Natural killer cell (primary cell): Measurements from ENCODE around the gene CCL16. TPM values are rescaled to one million over a fixed set of nuclear protein-coding genes. Genes with fewer than 3 reads are reported as not detected.

Experiments
- ATAC-seq, 3 donors: fragments of 150-1000 bp in 2 of 3; fragments of 200-7000 bp in 1 of 3; cut with Tn5 transposase; 1 replicate in 1 of 3; 2 replicates in 2 of 3; pipeline ENCODE4 v1.10.0; 2021; ENCODE audit warnings: mild to moderate bottlenecking in 2 of 3, moderate library complexity in 2 of 3
- DNase-seq, 2 donors: peaks; one replicate each; pipeline versions ENCODE4 v3.0.0 to v3.0.0-alpha.2; 2013 to 2021; ENCODE audit warnings: mixed read lengths in 1 of 2
- H3K27ac ChIP-seq: one replicate; pipeline ENCODE4 v1.5.1; 2013; ENCODE audit warnings: mild to moderate bottlenecking, low read length
- H3K27me3 ChIP-seq: one replicate; pipeline ENCODE4 v1.6.1; 2013; ENCODE audit warnings: low read length; ENCODE audit not compliant: control insufficient read depth, insufficient read depth
- H3K36me3 ChIP-seq: one replicate; pipeline ENCODE4 v1.6.1; 2013; ENCODE audit warnings: low read length; ENCODE audit not compliant: control insufficient read depth, insufficient read depth
- H3K4me1 ChIP-seq: one replicate; pipeline ENCODE4 v1.6.1; 2013; ENCODE audit warnings: low read length; ENCODE audit not compliant: control insufficient read depth, insufficient read depth
- H3K4me3 ChIP-seq: one replicate; pipeline ENCODE4 v1.5.1; 2013; ENCODE audit warnings: low read length
- H3K9me3 ChIP-seq: one replicate; pipeline ENCODE4 v1.6.1; 2013; ENCODE audit warnings: low read length; ENCODE audit not compliant: control insufficient read depth, insufficient read depth
- H3K27ac Mint-ChIP-seq, 2 donors: one replicate each; pipeline ENCODE4 v1.8.0; 2022; ENCODE audit warnings: mild to moderate bottlenecking in 2 of 2, mixed read lengths in 2 of 2, moderate library complexity in 1 of 2
- H3K27me3 Mint-ChIP-seq, 2 donors: one replicate each; pipeline ENCODE4 v1.8.0; 2022; ENCODE audit warnings: low read depth in 2 of 2, mixed read lengths in 2 of 2
- H3K36me3 Mint-ChIP-seq: one replicate; pipeline ENCODE4 v1.8.0; 2022; ENCODE audit warnings: mixed read lengths
- H3K4me1 Mint-ChIP-seq, 2 donors: one replicate each; pipeline ENCODE4 v1.8.0; 2022; ENCODE audit warnings: mixed read lengths in 2 of 2
- H3K4me3 Mint-ChIP-seq: one replicate; pipeline ENCODE4 v1.8.0; 2022; ENCODE audit warnings: mild to moderate bottlenecking, moderate library complexity, mixed read lengths
- H3K9me3 Mint-ChIP-seq, 2 donors: one replicate each; pipeline ENCODE4 v1.8.0; 2022; ENCODE audit warnings: mixed read lengths in 2 of 2
- CTCF ChIP-seq: fragments of 200-600 bp; IDR thresholded peaks from one replicate; pipeline ENCODE4 v1.8.0; 2022; ENCODE audit warnings: antibody characterized with exemption
- WGBS: methylation state at CpG from one replicate; pipeline ENCODE4 v1.1.7; 2013; ENCODE audit warnings: missing lambda C conversion rate; ENCODE audit not compliant: insufficient coverage; 5-methylcytosine and 5-hydroxymethylcytosine counted together
- intact Hi-C: fragments of 100-400 bp; cut with micrococcal nuclease; formaldehyde crosslinking; loops from one replicate; pipeline ENCODE4 v1.14.2; 2022
- total RNA-seq, 4 donors: library from RNA; stranded (reverse); fragments of 120-200 nt in 1 of 4; gene quantifications; one replicate each; pipeline versions ENCODE4 v1.2.3 to v1.2.4, GENCODE V29; 2013 to 2022

The CCL16 gene
- total RNA-seq: not detected
- not detected for total RNA-seq (2013)

DNA sequence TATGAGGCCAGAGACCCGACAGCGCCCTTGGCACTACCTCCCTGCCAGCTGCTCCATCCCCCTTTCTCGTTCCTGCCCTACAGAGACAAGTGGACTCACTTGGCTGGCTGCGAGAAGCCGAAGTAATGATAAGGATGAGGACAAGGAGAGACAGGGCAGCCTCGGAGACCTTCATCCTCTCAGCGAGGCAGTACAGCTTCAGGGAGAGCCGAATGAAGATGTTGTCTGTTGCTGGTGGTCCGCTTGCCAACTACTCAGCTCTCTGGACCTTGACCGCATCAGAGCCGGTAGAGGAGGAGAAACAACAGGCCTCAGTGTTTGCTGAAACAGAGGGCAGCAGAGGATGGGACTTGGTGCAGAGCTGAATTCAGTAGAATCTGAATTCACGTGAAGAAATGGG, at the start of gene CCL16:
Gene CCL16, minus strand, starts transcription at position 252 of the 400 bp plus-strand sequence. Its CDS starts 77 bp downstream, at position 175.
- Mint-ChIP-seq H3K27me3 (no peaks in the 10 kb centered on the region), H3K9me3 (no peaks in the 10 kb centered on the region), H3K4me1 (peaks cover 30 to 61% of the 10 kb centered on the region in 2 donors), H3K4me3 (no peak within 1 kb of the TSS), H3K27ac (peak within 1 kb of the TSS in 1 of 2 donors; percentile 47), H3K36me3 (no peaks in the 10 kb centered on the region)
- no peak for ATAC-seq
- 93% methylated on average over 11 of the region's 12 CpGs for WGBS
- no peaks in the 10 kb centered on the region for H3K36me3 ChIP-seq
- TF ChIP-seq CTCF: no peak
- no peak within 1 kb of the TSS for H3K27ac ChIP-seq
- no peaks in the 10 kb centered on the region for H3K9me3 ChIP-seq
- no peak for DNase-seq
- no peak within 1 kb of the TSS for H3K4me3 ChIP-seq
- H3K4me1 ChIP-seq: peaks cover 11% of the 10 kb centered on the region
- intact Hi-C loops: no loop called here
- H3K27me3 ChIP-seq: no peaks in the 10 kb centered on the region

- H3K4me3 Mint-ChIP-seq: no peak overlapping the region
- no peaks in the 10 kb centered on the region for H3K27me3 Mint-ChIP-seq
- no peak for TF ChIP-seq CTCF
- intact Hi-C loops: no loop called here
- H3K4me3 ChIP-seq: no peak overlapping the region
- H3K27ac Mint-ChIP-seq: no peak overlapping the region
- WGBS: no CpG with 5 or more reads among the region's 1 CpG
- H3K36me3 ChIP-seq: no peaks in the 10 kb centered on the region
- no peaks in the 10 kb centered on the region for H3K9me3 Mint-ChIP-seq
- H3K27me3 ChIP-seq: no peaks in the 10 kb centered on the region
- DNase-seq (no peak), ATAC-seq (no peak)
- no peaks in the 10 kb centered on the region for H3K4me1 ChIP-seq
- no peaks in the 10 kb centered on the region for H3K36me3 Mint-ChIP-seq
- H3K4me1 Mint-ChIP-seq: peaks cover 9 to 16% of the 10 kb centered on the region in 2 donors
- H3K27ac ChIP-seq: no peak overlapping the region
- H3K9me3 ChIP-seq: no peaks in the 10 kb centered on the region
Observed at GRCh38 chr17:36030956-36031355, 49.7 kb upstream of the CCL16 start.

- Mint-ChIP-seq H3K36me3 (no peaks in the 10 kb centered on the region), H3K27me3 (no peaks in the 10 kb centered on the region), H3K9me3 (no peaks in the 10 kb centered on the region), H3K4me3 (no peak overlapping the region), H3K4me1 (peaks cover 0 to 8% of the 10 kb centered on the region in 2 donors), H3K27ac (no peak overlapping the region)
- Histone ChIP-seq H3K4me1 (no peaks in the 10 kb centered on the region), H3K27ac (no peak overlapping the region), H3K36me3 (no peaks in the 10 kb centered on the region), H3K27me3 (no peaks in the 10 kb centered on the region), H3K9me3 (peaks cover 8% of the 10 kb centered on the region), H3K4me3 (no peak overlapping the region)
- 82% methylated on average over 4 of the region's 4 CpGs for WGBS
- no peak for DNase-seq
- intact Hi-C loops: no loop called here
- no peak for TF ChIP-seq CTCF
- no peak for ATAC-seq
Observed at GRCh38 chr17:36027761-36028160, 46.5 kb upstream of the CCL16 start.

DNA sequence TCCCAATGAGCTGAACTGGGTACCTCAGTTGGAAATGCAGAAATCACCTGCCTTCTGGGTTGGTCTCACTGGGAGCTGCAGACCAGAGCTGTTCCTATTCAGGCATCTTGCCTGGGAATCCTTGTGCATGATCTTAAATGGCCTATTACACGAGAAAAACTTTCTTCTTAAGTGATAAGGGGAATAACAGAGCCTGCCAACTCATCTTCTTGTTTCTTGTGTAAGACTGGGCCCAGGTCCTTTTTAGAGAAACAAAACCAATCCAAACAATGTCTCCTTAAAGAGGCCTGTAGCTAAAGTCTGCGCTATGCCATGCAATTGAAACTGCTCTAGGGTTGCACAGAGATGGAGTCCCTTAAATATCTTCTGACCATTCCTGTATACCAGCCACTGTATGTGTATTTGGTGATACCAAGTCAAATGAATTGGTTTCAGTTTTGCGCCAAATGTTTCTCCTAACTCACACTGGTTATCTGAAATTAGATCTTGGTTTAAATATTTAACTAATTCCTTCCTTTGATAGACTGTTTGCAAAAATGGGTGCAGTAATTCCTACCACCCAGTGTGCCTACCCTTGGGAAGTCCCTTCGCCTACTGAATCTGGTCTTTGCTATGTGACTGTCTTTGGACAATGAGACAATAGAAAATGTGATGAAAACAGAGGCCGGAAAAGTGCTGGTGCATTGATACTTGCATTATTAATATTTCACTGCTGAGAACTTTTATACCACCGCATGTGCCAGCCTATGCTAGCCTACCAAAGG, 43.0 kb upstream of the CCL16 start:
- Histone ChIP-seq H3K9me3 (peaks cover 12% of the 10 kb centered on the region), H3K27me3 (no peaks in the 10 kb centered on the region), H3K4me1 (no peaks in the 10 kb centered on the region), H3K36me3 (no peaks in the 10 kb centered on the region), H3K27ac (no peak overlapping the region), H3K4me3 (no peak overlapping the region)
- ATAC-seq (no peak), DNase-seq (no peak)
- peaks cover 0 to 8% of the 10 kb centered on the region in 2 donors for H3K27me3 Mint-ChIP-seq
- WGBS: 96% methylated on average over 5 of the region's 6 CpGs
- TF ChIP-seq CTCF: no peak
- H3K4me1 Mint-ChIP-seq: peaks cover 0 to 15% of the 10 kb centered on the region in 2 donors
- H3K36me3 Mint-ChIP-seq: no peaks in the 10 kb centered on the region
- H3K4me3 Mint-ChIP-seq: no peak overlapping the region
- intact Hi-C loops: no loop called here
- no peak overlapping the region for H3K27ac Mint-ChIP-seq
- no peaks in the 10 kb centered on the region for H3K9me3 Mint-ChIP-seq
